ENCODE data around the gene ETHE1. TPM values are rescaled to one million over a fixed set of nuclear protein-coding genes. Genes with fewer than 3 reads are reported as not detected.
A peak's percentile ranks its signal among the peaks of the same experiment; 100 is the strongest.

The ETHE1 gene
- total RNA-seq, 1 experiment from 2014 or later, result 19.0 TPM

DNA sequence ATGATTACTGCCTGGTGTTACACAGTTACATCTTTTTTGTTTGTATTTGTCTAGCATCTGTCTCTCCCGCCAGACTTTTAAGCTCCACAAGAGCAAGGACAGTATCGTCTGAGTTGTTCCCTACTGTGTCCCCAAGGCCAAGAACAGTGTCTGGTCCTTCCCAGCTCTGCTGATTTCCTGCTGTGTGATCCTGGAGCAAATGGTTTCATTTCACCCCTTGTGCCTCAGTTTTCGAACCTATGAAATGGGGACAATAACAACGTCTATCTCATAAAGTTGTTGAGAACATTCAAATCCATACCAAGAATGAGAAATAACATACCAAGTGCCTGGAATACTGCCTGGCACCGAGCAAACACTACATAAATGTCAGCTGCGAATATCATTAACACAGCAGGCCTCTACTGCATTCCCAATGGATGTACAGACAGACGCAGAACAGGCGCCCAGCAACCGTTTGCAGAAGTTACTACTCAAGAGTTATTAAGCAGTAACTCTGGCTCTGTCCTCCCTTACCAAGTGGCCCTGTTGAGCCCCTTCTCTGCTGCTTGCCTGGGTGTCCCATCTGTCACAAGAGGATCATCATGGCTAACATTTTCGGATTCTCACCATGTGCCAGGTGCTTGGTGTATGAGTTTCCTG, 36.9 kb upstream of the ETHE1 start:
- CTCF ChIA-PET, result interaction anchor here (1.2 to 3.4 kb wide), 2 partner anchors 9 to 31 kb away, joined by 4 to 20 read pairs; no protein-coding TSS in a partner anchor
- Mint-ChIP-seq H3K4me3 (no peak overlapping the region), H3K9me3 (no peaks in the 10 kb centered on the region), H3K4me1 (no peaks in the 10 kb centered on the region), H3K36me3 (peaks cover 6% of the 10 kb centered on the region; the same call in 1 of the 2 replicates), H3K27ac (peak overlapping the region; percentile 23; the same call in 1 of the 2 replicates), H3K27me3 (ENCODE audit: low read depth) (no peaks in the 10 kb centered on the region)
- DNase-seq (ENCODE audit: low spot score) (no peak), ATAC-seq (no peak)
- POLR2A ChIA-PET, result no interaction called here
- no peak for TF ChIP-seq ZNF121 (CRISPR knock-in tag; IDR thresholded peaks at IDR 0.05)
- no peak for TF ChIP-seq FOXP1 (CRISPR knock-in tag; IDR thresholded peaks at IDR 0.05; ENCODE audit: borderline replicate concordance)

DNA sequence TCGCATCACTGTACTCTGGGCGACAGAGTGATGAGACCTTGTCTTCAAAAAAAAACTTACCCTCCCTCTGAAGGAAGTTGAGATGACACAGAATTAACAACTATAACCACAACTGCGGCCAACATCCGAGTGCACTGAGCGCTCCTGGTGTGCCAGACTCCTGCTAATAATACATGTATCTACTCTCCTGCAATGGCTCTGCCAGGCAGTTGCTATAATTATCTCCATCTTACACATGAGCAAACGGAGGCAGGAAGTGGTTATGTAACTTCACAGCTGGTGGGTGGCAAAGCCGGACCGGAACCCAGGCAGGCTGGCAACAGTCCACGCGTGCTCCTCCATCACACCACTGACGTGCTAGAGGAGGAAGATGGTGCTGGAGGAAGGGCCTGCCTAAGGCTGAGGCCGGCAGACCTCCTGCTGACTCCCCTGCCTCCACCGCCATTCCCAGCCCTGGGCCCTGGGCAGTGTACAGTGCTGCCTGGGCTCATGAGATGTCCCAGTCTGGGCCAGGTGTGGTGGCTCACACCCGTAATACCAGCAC, 35.8 kb upstream of the ETHE1 start:
- H3K9me3 Mint-ChIP-seq, result no peaks in the 10 kb centered on the region
- H3K4me1 Mint-ChIP-seq, result no peaks in the 10 kb centered on the region

DNA sequence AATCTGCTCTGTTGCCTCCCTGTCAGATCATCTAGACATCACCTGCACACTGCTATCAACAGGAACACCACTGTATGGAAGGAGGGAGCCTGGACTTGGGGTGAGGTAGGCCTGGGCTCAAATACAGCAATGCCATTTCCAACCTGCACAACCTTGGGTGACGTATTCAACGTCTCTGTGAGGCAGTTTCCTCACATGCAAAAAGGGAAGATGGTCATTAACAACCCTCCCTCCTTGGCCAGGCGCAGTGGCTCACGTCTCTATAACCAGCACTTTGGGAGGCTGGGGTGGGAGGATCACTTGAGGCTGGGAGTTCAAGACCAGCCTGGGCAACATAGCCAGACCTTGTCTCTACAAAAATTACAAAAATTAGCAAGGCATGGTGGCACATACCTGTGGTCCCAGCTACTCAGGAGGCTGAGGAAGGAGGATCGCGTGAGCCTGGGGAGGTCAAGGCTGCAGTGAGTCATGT, 35.3 kb upstream of the ETHE1 start:
- no peak for DNase-seq (ENCODE audit: low spot score)
- Mint-ChIP-seq H3K9me3 (no peaks in the 10 kb centered on the region), H3K4me1 (no peaks in the 10 kb centered on the region), H3K36me3 (peaks cover 6% of the 10 kb centered on the region; the same call in 1 of the 2 replicates), H3K4me3 (no peak overlapping the region), H3K27ac (no peak overlapping the region), H3K27me3 (ENCODE audit: low read depth) (no peaks in the 10 kb centered on the region)
- TF ChIP-seq NFE2L1 (CRISPR knock-in tag; IDR thresholded peaks at IDR 0.05) (no peak), CREM (CRISPR knock-in tag; IDR thresholded peaks at IDR 0.05) (no peak)
- TF ChIP-seq, protein P1, sequence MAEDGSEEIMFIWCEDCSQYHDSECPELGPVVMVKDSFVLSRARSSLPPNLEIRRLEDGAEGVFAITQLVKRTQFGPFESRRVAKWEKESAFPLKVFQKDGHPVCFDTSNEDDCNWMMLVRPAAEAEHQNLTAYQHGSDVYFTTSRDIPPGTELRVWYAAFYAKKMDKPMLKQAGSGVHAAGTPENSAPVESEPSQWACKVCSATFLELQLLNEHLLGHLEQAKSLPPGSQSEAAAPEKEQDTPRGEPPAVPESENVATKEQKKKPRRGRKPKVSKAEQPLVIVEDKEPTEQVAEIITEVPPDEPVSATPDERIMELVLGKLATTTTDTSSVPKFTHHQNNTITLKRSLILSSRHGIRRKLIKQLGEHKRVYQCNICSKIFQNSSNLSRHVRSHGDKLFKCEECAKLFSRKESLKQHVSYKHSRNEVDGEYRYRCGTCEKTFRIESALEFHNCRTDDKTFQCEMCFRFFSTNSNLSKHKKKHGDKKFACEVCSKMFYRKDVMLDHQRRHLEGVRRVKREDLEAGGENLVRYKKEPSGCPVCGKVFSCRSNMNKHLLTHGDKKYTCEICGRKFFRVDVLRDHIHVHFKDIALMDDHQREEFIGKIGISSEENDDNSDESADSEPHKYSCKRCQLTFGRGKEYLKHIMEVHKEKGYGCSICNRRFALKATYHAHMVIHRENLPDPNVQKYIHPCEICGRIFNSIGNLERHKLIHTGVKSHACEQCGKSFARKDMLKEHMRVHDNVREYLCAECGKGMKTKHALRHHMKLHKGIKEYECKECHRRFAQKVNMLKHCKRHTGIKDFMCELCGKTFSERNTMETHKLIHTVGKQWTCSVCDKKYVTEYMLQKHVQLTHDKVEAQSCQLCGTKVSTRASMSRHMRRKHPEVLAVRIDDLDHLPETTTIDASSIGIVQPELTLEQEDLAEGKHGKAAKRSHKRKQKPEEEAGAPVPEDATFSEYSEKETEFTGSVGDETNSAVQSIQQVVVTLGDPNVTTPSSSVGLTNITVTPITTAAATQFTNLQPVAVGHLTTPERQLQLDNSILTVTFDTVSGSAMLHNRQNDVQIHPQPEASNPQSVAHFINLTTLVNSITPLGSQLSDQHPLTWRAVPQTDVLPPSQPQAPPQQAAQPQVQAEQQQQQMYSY (CRISPR knock-in tag; IDR thresholded peaks at IDR 0.05), result no peak
- ChIA-PET CTCF (interaction anchor here (0.7 kb wide), 1 partner anchor 1844 kb away, joined by 3 read pairs; no protein-coding TSS in a partner anchor), POLR2A (no interaction called here)
- no peak for ATAC-seq

More for the DNA sequence above, 35.8 kb upstream of the ETHE1 start:
- ATAC-seq (no peak), DNase-seq (ENCODE audit: low spot score) (no peak)
- CTCF ChIA-PET, result interaction anchor here (1.2 to 3.4 kb wide), 2 partner anchors 8 to 32 kb away, joined by 4 to 20 read pairs; no protein-coding TSS in a partner anchor
- POLR2A ChIA-PET, result no interaction called here
- Mint-ChIP-seq H3K27me3 (ENCODE audit: low read depth) (no peaks in the 10 kb centered on the region), H3K4me3 (no peak overlapping the region), H3K27ac (no peak overlapping the region), H3K36me3 (peaks cover 6% of the 10 kb centered on the region; the same call in 1 of the 2 replicates)
- no peak for TF ChIP-seq FOXK1 (CRISPR knock-in tag; IDR thresholded peaks at IDR 0.05)
- TF ChIP-seq GABPB1 (CRISPR knock-in tag; IDR thresholded peaks at IDR 0.05), result no peak
- no peak for TF ChIP-seq HMGA2 (CRISPR knock-in tag; IDR thresholded peaks at IDR 0.05)
- TF ChIP-seq, protein P2, sequence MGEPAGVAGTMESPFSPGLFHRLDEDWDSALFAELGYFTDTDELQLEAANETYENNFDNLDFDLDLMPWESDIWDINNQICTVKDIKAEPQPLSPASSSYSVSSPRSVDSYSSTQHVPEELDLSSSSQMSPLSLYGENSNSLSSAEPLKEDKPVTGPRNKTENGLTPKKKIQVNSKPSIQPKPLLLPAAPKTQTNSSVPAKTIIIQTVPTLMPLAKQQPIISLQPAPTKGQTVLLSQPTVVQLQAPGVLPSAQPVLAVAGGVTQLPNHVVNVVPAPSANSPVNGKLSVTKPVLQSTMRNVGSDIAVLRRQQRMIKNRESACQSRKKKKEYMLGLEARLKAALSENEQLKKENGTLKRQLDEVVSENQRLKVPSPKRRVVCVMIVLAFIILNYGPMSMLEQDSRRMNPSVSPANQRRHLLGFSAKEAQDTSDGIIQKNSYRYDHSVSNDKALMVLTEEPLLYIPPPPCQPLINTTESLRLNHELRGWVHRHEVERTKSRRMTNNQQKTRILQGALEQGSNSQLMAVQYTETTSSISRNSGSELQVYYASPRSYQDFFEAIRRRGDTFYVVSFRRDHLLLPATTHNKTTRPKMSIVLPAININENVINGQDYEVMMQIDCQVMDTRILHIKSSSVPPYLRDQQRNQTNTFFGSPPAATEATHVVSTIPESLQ (CRISPR knock-in tag; IDR thresholded peaks at IDR 0.05), result no peak
- TF ChIP-seq CREB1 (CRISPR knock-in tag; IDR thresholded peaks at IDR 0.05), result no peak

GRCh38 chr19:43561139-43561970, 34.4 kb upstream of the ETHE1 start:
- Mint-ChIP-seq H3K36me3 (peaks cover 6% of the 10 kb centered on the region; the same call in 1 of the 2 replicates), H3K27me3 (ENCODE audit: low read depth) (no peaks in the 10 kb centered on the region), H3K4me1 (no peaks in the 10 kb centered on the region), H3K9me3 (no peaks in the 10 kb centered on the region), H3K4me3 (no peak overlapping the region), H3K27ac (no peak overlapping the region; the same call in 1 of the 2 replicates)
- ChIA-PET POLR2A (interaction anchor here (1.0 to 2.2 kb wide), 2 partner anchors 18 to 35 kb away, joined by 3 to 5 read pairs; partner anchors contain the start of genes IRGQ and ZNF576), CTCF (interaction anchor here (0.6 to 0.8 kb wide), 3 partner anchors 33 to 1843 kb away, joined by 3 read pairs; no protein-coding TSS in a partner anchor)
- ATAC-seq (no peak), DNase-seq (ENCODE audit: low spot score) (no peak)
- TF ChIP-seq NR2C2 (CRISPR knock-in tag; IDR thresholded peaks at IDR 0.05) (no peak), ZNF416 (CRISPR knock-in tag; IDR thresholded peaks at IDR 0.05) (no peak), TCF7 (CRISPR knock-in tag; IDR thresholded peaks at IDR 0.05; ENCODE audit: low read depth) (no peak)
- TF ChIP-seq, protein P3, sequence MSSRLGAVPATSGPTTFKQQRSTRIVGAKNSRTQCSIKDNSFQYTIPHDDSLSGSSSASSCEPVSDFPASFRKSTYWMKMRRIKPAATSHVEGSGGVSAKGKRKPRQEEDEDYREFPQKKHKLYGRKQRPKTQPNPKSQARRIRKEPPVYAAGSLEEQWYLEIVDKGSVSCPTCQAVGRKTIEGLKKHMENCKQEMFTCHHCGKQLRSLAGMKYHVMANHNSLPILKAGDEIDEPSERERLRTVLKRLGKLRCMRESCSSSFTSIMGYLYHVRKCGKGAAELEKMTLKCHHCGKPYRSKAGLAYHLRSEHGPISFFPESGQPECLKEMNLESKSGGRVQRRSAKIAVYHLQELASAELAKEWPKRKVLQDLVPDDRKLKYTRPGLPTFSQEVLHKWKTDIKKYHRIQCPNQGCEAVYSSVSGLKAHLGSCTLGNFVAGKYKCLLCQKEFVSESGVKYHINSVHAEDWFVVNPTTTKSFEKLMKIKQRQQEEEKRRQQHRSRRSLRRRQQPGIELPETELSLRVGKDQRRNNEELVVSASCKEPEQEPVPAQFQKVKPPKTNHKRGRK (CRISPR knock-in tag; IDR thresholded peaks at IDR 0.05; ENCODE audit: borderline replicate concordance), result no peak

All from WTC11 (cell line).